HG02970 (cell line): ENCODE data around the gene TAS2R7.
"Not testable (repeated sequence)": the region's sequence is repeated elsewhere in the genome, so short reads cannot be mapped to it uniquely, and the experiment has no call there.

ENCODE experiments used
- ATAC-seq: cut with Tn5 transposase; IDR thresholded peaks from one replicate; pipeline ENCODE4 v1.9.1; 2021; ENCODE audit warnings: mild to moderate bottlenecking, moderate library complexity, moderate number of reproducible peaks; ENCODE audit not compliant: unreplicated experiment, low FRiP score

The TAS2R7 gene

GRCh38 chr12:10802587-10802986, at the start of gene TAS2R7:
Gene TAS2R7 (minus strand): TSS chr12:10802627. CDS start chr12:10802570, 57 bp downstream.
- no peak for ATAC-seq

GRCh38 chr12:10851243-10851858, 48.9 kb upstream of the TAS2R7 start:
- ATAC-seq, result no peak

- no peak for ATAC-seq
Measured at GRCh38 chr12:10849425-10849878, 47.0 kb upstream of the TAS2R7 start, which contains the start of gene PRR4. Gene PRR4 (minus strand): TSS chr12:10849475. CDS start chr12:10849437, 38 bp downstream.

- ATAC-seq, result no peak
Measured at GRCh38 chr12:10847744-10848143, 45.3 kb upstream of the TAS2R7 start.

- no peak for ATAC-seq
Measured at GRCh38 chr12:10842862-10843261, 40.4 kb upstream of the TAS2R7 start.

- no peak for ATAC-seq
Measured at GRCh38 chr12:10838461-10838860, 36.0 kb upstream of the TAS2R7 start.

GRCh38 chr12:10829994-10830393, 27.6 kb upstream of the TAS2R7 start:
- no peak for ATAC-seq

GRCh38 chr12:10826258-10826657, 23.8 kb upstream of the TAS2R7 start, which contains the start of gene TAS2R10:
Gene TAS2R10 (minus strand): TSS chr12:10826358. CDS start chr12:10826269, 89 bp downstream.
- ATAC-seq, result no peak

GRCh38 chr12:10824957-10825356, 22.5 kb upstream of the TAS2R7 start:
- ATAC-seq, result no peak

- no peak for ATAC-seq
Measured at GRCh38 chr12:10811883-10812536, 9.6 kb upstream of the TAS2R7 start.

- no peak for ATAC-seq
Measured at GRCh38 chr12:10810068-10810467, 7.6 kb upstream of the TAS2R7 start, which contains the start of gene TAS2R9. Gene TAS2R9 (minus strand): TSS chr12:10810168. CDS start chr12:10810075, 93 bp downstream.

GRCh38 chr12:10807186-10807585, 4.8 kb upstream of the TAS2R7 start, which contains the start of gene TAS2R8:
Gene TAS2R8 (minus strand): TSS chr12:10807286. CDS start chr12:10806980, 306 bp downstream.
- ATAC-seq, result no peak

GRCh38 chr12:10801741-10802140, 686 bp downstream of the TAS2R7 start:
- ATAC-seq, result no peak

- no peak for ATAC-seq
Measured at GRCh38 chr12:10794222-10794621, 8.2 kb downstream of the TAS2R7 start.

GRCh38 chr12:10791769-10792168, 10.7 kb downstream of the TAS2R7 start:
- not testable (repeated sequence) for ATAC-seq

- no peak for ATAC-seq
Measured at GRCh38 chr12:10783252-10783651, 19.2 kb downstream of the TAS2R7 start.

GRCh38 chr12:10779103-10779502, 23.3 kb downstream of the TAS2R7 start:
- ATAC-seq, result no peak

GRCh38 chr12:10771132-10771733, 31.2 kb downstream of the TAS2R7 start:
- ATAC-seq, result no peak

GRCh38 chr12:10759657-10760056, 42.8 kb downstream of the TAS2R7 start:
- no peak for ATAC-seq

GRCh38 chr12:10756194-10756593, 46.2 kb downstream of the TAS2R7 start:
- ATAC-seq, result no peak

GRCh38 chr12:10753059-10753458, 49.4 kb downstream of the TAS2R7 start:
- no peak for ATAC-seq
